GM23338 (cell line): ENCODE results near the gene IMMP2L. TPM values are rescaled to one million over a fixed set of nuclear protein-coding genes. Genes with fewer than 3 reads are reported as not detected.

Source experiments
- ATAC-seq: fragments of 200-7000 bp; cut with Tn5 transposase; 3 replicates; pipeline ENCODE4 v1.9.1; 2020
- DNase-seq: peaks from one replicate; pipeline ENCODE4 v3.0.0-alpha.2; 2015; ENCODE audit warnings: low spot score
- H2AFZ ChIP-seq: fragments of 200-600 bp; sonication (generic); 2 replicates; pipeline ENCODE4 v1.8.0; 2016; ENCODE audit warnings: antibody characterized with exemption, mild to moderate bottlenecking, moderate library complexity
- H3F3A ChIP-seq: fragments of 200-600 bp; sonication (generic); replicated peaks from 2 replicates; pipeline ENCODE4 v1.8.0; 2017; ENCODE audit warnings: antibody characterized with exemption, mixed run types, low read depth
- H3K27ac ChIP-seq: fragments of 200-600 bp; sonication (generic); 2 replicates; pipeline ENCODE4 v1.6.1; 2016; ENCODE audit warnings: low read depth
- H3K27me3 ChIP-seq: fragments of 200-600 bp; sonication (generic); 2 replicates; pipeline ENCODE4 v1.8.0; 2016; ENCODE audit warnings: mild to moderate bottlenecking, mixed run types, moderate library complexity; ENCODE audit not compliant: insufficient read depth
- H3K36me3 ChIP-seq: fragments of 200-600 bp; sonication (generic); 2 replicates; pipeline ENCODE4 v1.8.0; 2016; ENCODE audit warnings: mild to moderate bottlenecking; ENCODE audit not compliant: insufficient read depth
- H3K4me1 ChIP-seq: fragments of 200-600 bp; sonication (generic); 2 replicates; pipeline ENCODE4 v1.8.0; 2016; ENCODE audit warnings: mild to moderate bottlenecking, moderate library complexity; ENCODE audit not compliant: insufficient read depth
- H3K4me2 ChIP-seq: fragments of 200-600 bp; sonication (generic); 2 replicates; pipeline ENCODE4 v1.7.1; 2017; ENCODE audit warnings: mixed run types
- H3K4me3 ChIP-seq: fragments of 200-600 bp; sonication (generic); 2 replicates; pipeline ENCODE4 v1.6.1; 2016; ENCODE audit warnings: mixed run types
- H3K79me2 ChIP-seq: fragments of 200-600 bp; sonication (generic); replicated peaks from 2 replicates; pipeline ENCODE4 v1.8.0; 2017; ENCODE audit warnings: mild to moderate bottlenecking; ENCODE audit not compliant: insufficient read depth
- H3K9me2 ChIP-seq: fragments of 200-600 bp; sonication (generic); 2 replicates; pipeline ENCODE4 v1.8.0; 2017; ENCODE audit not compliant: insufficient read depth
- H4K20me1 ChIP-seq: fragments of 200-600 bp; sonication (generic); replicated peaks from 2 replicates; pipeline ENCODE4 v1.8.0; 2017; ENCODE audit warnings: mild to moderate bottlenecking; ENCODE audit not compliant: insufficient read depth
- H3K27ac Mint-ChIP-seq: 2 replicates; pipeline ENCODE4 v1.8.0; 2020; ENCODE audit warnings: inconsistent platforms, mild to moderate bottlenecking, moderate library complexity, mixed read lengths
- H3K27me3 Mint-ChIP-seq: 3 replicates; pipeline ENCODE4 v1.8.0; 2022; ENCODE audit warnings: low read depth, mild to moderate bottlenecking, moderate library complexity, mixed read lengths, inconsistent platforms; ENCODE audit not compliant: insufficient read depth, poor library complexity
- H3K36me3 Mint-ChIP-seq: 3 replicates; pipeline ENCODE4 v1.8.0; 2021; ENCODE audit warnings: low read depth, mild to moderate bottlenecking, inconsistent platforms, moderate library complexity, mixed read lengths
- H3K4me1 Mint-ChIP-seq: 3 replicates; pipeline ENCODE4 v1.8.0; 2020; ENCODE audit warnings: mild to moderate bottlenecking, inconsistent platforms, mixed read lengths
- H3K4me3 Mint-ChIP-seq: 3 replicates; pipeline ENCODE4 v1.8.0; 2021; ENCODE audit warnings: moderate library complexity, mild to moderate bottlenecking, inconsistent platforms, mixed read lengths
- H3K9me3 Mint-ChIP-seq: 3 replicates; pipeline ENCODE4 v1.8.0; 2020; ENCODE audit warnings: moderate library complexity, mild to moderate bottlenecking, inconsistent platforms, mixed read lengths
- CREB1 ChIP-seq: fragments of 250-450 bp; sonication (Bioruptor Pico); IDR thresholded peaks from 2 replicates; pipeline ENCODE4 v1.5.0; 2020; ENCODE audit warnings: low read depth, mild to moderate bottlenecking, moderate library complexity
- CTCF ChIP-seq, 2 experiments: fragments of 200-600 bp in 1 of 2; sonication (generic) in 1 of 2; conservative IDR thresholded peaks; 2 replicates each; pipeline versions ENCODE4 v1.5.1 to v1.6.1; 2016 to 2017; ENCODE audit warnings: antibody characterized with exemption in 2 of 2, low read depth in 2 of 2, mild to moderate bottlenecking in 2 of 2, moderate library complexity in 1 of 2
- EZH2 ChIP-seq: fragments of 200-600 bp; sonication (generic); IDR thresholded peaks from one replicate; pipeline ENCODE4 v1.8.0; 2017; ENCODE audit warnings: antibody characterized with exemption, mild to moderate bottlenecking, low read depth; ENCODE audit not compliant: unreplicated experiment
- EZH2phosphoT487 ChIP-seq: fragments of 200-600 bp; sonication (generic); IDR thresholded peaks from one replicate; pipeline ENCODE4 v1.8.1; 2018; ENCODE audit warnings: antibody characterized with exemption; ENCODE audit not compliant: unreplicated experiment
- JUNB ChIP-seq: IDR thresholded peaks from one replicate; pipeline ENCODE4 v1.6.1; 2016; ENCODE audit warnings: antibody characterized with exemption; ENCODE audit not compliant: unreplicated experiment
- POLR2AphosphoS5 ChIP-seq: IDR thresholded peaks from 2 replicates; pipeline ENCODE4 v1.6.1; 2016; ENCODE audit warnings: antibody characterized with exemption, low read depth
- REST ChIP-seq: IDR thresholded peaks from one replicate; pipeline ENCODE4 v1.6.1; 2018; ENCODE audit warnings: antibody characterized with exemption; ENCODE audit not compliant: unreplicated experiment
- STAT1 ChIP-seq: IDR thresholded peaks from one replicate; pipeline ENCODE4 v1.6.1; 2016; ENCODE audit warnings: antibody characterized with exemption; ENCODE audit not compliant: unreplicated experiment
- ZNF114 ChIP-seq: fragments of 250-450 bp; sonication (Bioruptor Pico); IDR thresholded peaks from 2 replicates; pipeline ENCODE4 v1.5.0; 2020; ENCODE audit warnings: mild to moderate bottlenecking, moderate library complexity
- ZNF331 ChIP-seq: fragments of 250-450 bp; sonication (Bioruptor Pico); IDR thresholded peaks from 2 replicates; pipeline ENCODE4 v1.5.0; 2020; ENCODE audit warnings: low read depth, mild to moderate bottlenecking, moderate library complexity
- polyA plus RNA-seq: library from polyadenylated mRNA; unstranded; fragments of >200 nt; fragmentation: Nextera tagmentation; extraction: Ambion mirVana; gene quantifications from 2 replicates; pipeline ENCODE4 v1.2.1, GENCODE V29; 2016
- total RNA-seq: library from RNA; depleted of rRNA; stranded (reverse); fragments of >200 nt; shearing (Covaris generic); gene quantifications from 2 replicates; pipeline ENCODE4 v1.2.3, GENCODE V29; 2014

Gene IMMP2L
- total and polyA plus RNA-seq, 2 experiments from 2014 or later, result 7.3 to 14.0 TPM

- TF ChIP-seq CTCF (conservative IDR thresholded peaks at IDR 0.05; ENCODE audit: low read depth in 2 of 2) (no peak), ZNF331 (no peak)
Measured at GRCh38 chr7:111388912-111389311, 173.4 kb downstream of the IMMP2L start (continued).

GRCh38 chr7:111388016-111388415, 174.3 kb downstream of the IMMP2L start:
- H3K4me1 Mint-ChIP-seq, result peaks cover 16% of the 10 kb centered on the region
- Histone ChIP-seq H3K4me1 (peaks cover 9% of the 10 kb centered on the region; the same call in 1 of the 2 replicates), H3K79me2 (no peaks in the 10 kb centered on the region), H3K4me3 (no peak overlapping the region), H3K27ac (no peak overlapping the region), H3K27me3 (no peaks in the 10 kb centered on the region), H2AFZ (no peak overlapping the region), H3F3A (no peaks in the 10 kb centered on the region), H3K9me2 (peaks cover 9% of the 10 kb centered on the region; the same call in 1 of the 2 replicates), H3K36me3 (no peaks in the 10 kb centered on the region), H3K4me2 (no peak overlapping the region), H4K20me1 (no peaks in the 10 kb centered on the region)
- no peak overlapping the region for H3K4me3 Mint-ChIP-seq
- TF ChIP-seq STAT1, result no peak
- TF ChIP-seq ZNF114, result no peak
- TF ChIP-seq REST, result no peak
- H3K27me3 Mint-ChIP-seq, result no peaks in the 10 kb centered on the region
- ATAC-seq, result no peak
- H3K36me3 Mint-ChIP-seq, result no peaks in the 10 kb centered on the region
- no peak overlapping the region for H3K27ac Mint-ChIP-seq
- no peak for DNase-seq
- H3K9me3 Mint-ChIP-seq, result no peaks in the 10 kb centered on the region

- H3K27me3 ChIP-seq, result no peaks in the 10 kb centered on the region
- Mint-ChIP-seq H3K36me3 (no peaks in the 10 kb centered on the region), H3K27ac (no peak overlapping the region; the same call in 1 of the 2 replicates), H3K27me3 (no peaks in the 10 kb centered on the region), H3K9me3 (no peaks in the 10 kb centered on the region), H3K4me1 (no peaks in the 10 kb centered on the region), H3K4me3 (no peak overlapping the region)
- no peak overlapping the region for H2AFZ ChIP-seq
- H3F3A ChIP-seq, result no peaks in the 10 kb centered on the region
- H3K4me2 ChIP-seq, result no peak overlapping the region
- H4K20me1 ChIP-seq, result no peaks in the 10 kb centered on the region
- TF ChIP-seq ZNF331, result no peak
- no peak for TF ChIP-seq CTCF (conservative IDR thresholded peaks at IDR 0.05; ENCODE audit: low read depth in 2 of 2)
- TF ChIP-seq EZH2, result no peak
- no peak for TF ChIP-seq EZH2phosphoT487
- no peak for TF ChIP-seq JUNB
- no peak for TF ChIP-seq POLR2AphosphoS5
- TF ChIP-seq ZNF114, result no peak
- no peak for TF ChIP-seq CREB1 (CRISPR knock-in tag)
- DNase-seq, result no peak
- H3K27ac ChIP-seq, result no peak overlapping the region
- no peaks in the 10 kb centered on the region for H3K79me2 ChIP-seq
- H3K4me1 ChIP-seq, result 0 out of 2 replicates have a peak, but pooled peaks cover 4% of the 10 kb centered on the region
- H3K4me3 ChIP-seq, result no peak overlapping the region
- ATAC-seq, result no peak
- H3K36me3 ChIP-seq, result no peaks in the 10 kb centered on the region
- H3K9me2 ChIP-seq, result 0 out of 2 replicates have a peak, but pooled peaks cover 3% of the 10 kb centered on the region
Measured at GRCh38 chr7:111384065-111384891, 178.0 kb downstream of the IMMP2L start.
